Kidney epithelial cell (primary cell): ENCODE data around the gene MAN1C1. TPM values are rescaled to one million over a fixed set of nuclear protein-coding genes. Genes with fewer than 3 reads are reported as not detected.

ENCODE experiments used
- DNase-seq: peaks from one replicate; pipeline ENCODE4 v3.0.0-alpha.2; 2010; ENCODE audit warnings: low read depth
- H3K27me3 ChIP-seq: 2 replicates; pipeline ENCODE4 v1.6.0; 2011; ENCODE audit warnings: low read length; ENCODE audit not compliant: control insufficient read depth, insufficient read depth
- H3K36me3 ChIP-seq: 2 replicates; pipeline ENCODE4 v1.5.1; 2011; ENCODE audit warnings: low read length; ENCODE audit not compliant: control insufficient read depth, insufficient read depth
- H3K4me3 ChIP-seq: 2 replicates; pipeline ENCODE4 v1.5.1; 2011; ENCODE audit warnings: low read depth, mild to moderate bottlenecking, control low read depth, low read length
- CTCF ChIP-seq: IDR thresholded peaks from 2 replicates; pipeline ENCODE4 v1.5.1; 2011; ENCODE audit warnings: mild to moderate bottlenecking, moderate library complexity, low read length, control low read depth, inconsistent platforms; ENCODE audit not compliant: insufficient read depth, poor library complexity, severe bottlenecking
- total RNA-seq: library from RNA; depleted of rRNA; stranded (reverse); fragments of >200 nt; gene quantifications from 2 replicates; pipeline ENCODE4 v1.2.3, GENCODE V29; 2015

MAN1C1 gene
- total RNA-seq, 1 donor from 2014 or later: 1.4 TPM

- no peak for DNase-seq
- Histone ChIP-seq H3K36me3 (no peaks in the 10 kb centered on the region), H3K27me3 (peaks cover 50% of the 10 kb centered on the region), H3K4me3 (no peak overlapping the region)
- no peak for TF ChIP-seq CTCF
Measured at GRCh38 chr1:25620701-25621350, 4.2 kb downstream of the MAN1C1 start.

GRCh38 chr1:25621876-25622275 is 5.3 kb downstream of the MAN1C1 start:
- peaks cover 47% of the 10 kb centered on the region for H3K27me3 ChIP-seq
- DNase-seq: no peak
- no peak overlapping the region for H3K4me3 ChIP-seq
- no peaks in the 10 kb centered on the region for H3K36me3 ChIP-seq
- TF ChIP-seq CTCF: no peak

- no peak for TF ChIP-seq CTCF
- peaks cover 42% of the 10 kb centered on the region for H3K27me3 ChIP-seq
- no peak overlapping the region for H3K4me3 ChIP-seq
- no peaks in the 10 kb centered on the region for H3K36me3 ChIP-seq
- no peak for DNase-seq
Measured at GRCh38 chr1:25622531-25622930, 5.9 kb downstream of the MAN1C1 start.

GRCh38 chr1:25623007-25623406 is 6.4 kb downstream of the MAN1C1 start:
- no peaks in the 10 kb centered on the region for H3K36me3 ChIP-seq
- no peak overlapping the region for H3K4me3 ChIP-seq
- DNase-seq: no peak
- TF ChIP-seq CTCF: no peak
- H3K27me3 ChIP-seq: peaks cover 37% of the 10 kb centered on the region

GRCh38 chr1:25623731-25624130 is 7.1 kb downstream of the MAN1C1 start:
- Histone ChIP-seq H3K36me3 (no peaks in the 10 kb centered on the region), H3K27me3 (peaks cover 30% of the 10 kb centered on the region), H3K4me3 (no peak overlapping the region)
- no peak for DNase-seq
- no peak for TF ChIP-seq CTCF

- H3K4me3 ChIP-seq: no peak overlapping the region
- no peak for TF ChIP-seq CTCF
- no peak for DNase-seq
- no peaks in the 10 kb centered on the region for H3K36me3 ChIP-seq
- peaks cover 27% of the 10 kb centered on the region for H3K27me3 ChIP-seq
Measured at GRCh38 chr1:25624156-25624555, 7.6 kb downstream of the MAN1C1 start.
